Measurements from ENCODE around the gene TRMO. TPM values are rescaled to one million over a fixed set of nuclear protein-coding genes. Genes with fewer than 3 reads are reported as not detected.

TRMO gene

Small RNA genes within 50 kb of the gene (small RNA-seq; reads per million reads assigned to genes)
- gene RF00019 (ENCODE audit: insufficient read depth) = not detected
